Lower leg skin (tissue), 4 donors: Measurements from ENCODE around the gene PLBD2. TPM values are rescaled to one million over a fixed set of nuclear protein-coding genes. Genes with fewer than 3 reads are reported as not detected.

ENCODE experiments used
- DNase-seq, 2 donors: peaks; one replicate each; pipeline ENCODE4 v3.0.0-alpha.2; 2019; ENCODE audit warnings: low spot score in 2 of 2
- H3K4me3 ChIP-seq: fragments of 200-600 bp; sonication (generic); 2 replicates; pipeline ENCODE4 v1.5.1; 2017; ENCODE audit warnings: mild to moderate bottlenecking, low read depth; ENCODE audit not compliant: poor library complexity, severe bottlenecking
- POLR2A ChIP-seq, 2 donors: fragments of 450-650 bp; IDR thresholded peaks; one replicate each; pipeline ENCODE4 v1.6.1; 2016 to 2017; ENCODE audit warnings: antibody characterized with exemption in 2 of 2, mild to moderate bottlenecking in 1 of 2, moderate library complexity in 1 of 2
- WGBS, 2 donors: methylation state at CpG; one replicate each; pipeline ENCODE4 v1.1.5; 2018; 5-methylcytosine and 5-hydroxymethylcytosine counted together
- intact Hi-C: fragments of 100-400 bp; cut with DNase I; formaldehyde crosslinking; loops from one replicate; pipeline ENCODE4 v1.15.0; 2023; ENCODE audit warnings: low total_unique reads
- total RNA-seq, 4 donors: library from RNA; depleted of rRNA; stranded (reverse); fragments of >200 nt; gene quantifications; one replicate each; pipeline ENCODE4 v1.1.0, GENCODE V29; 2016
- TF ChIP-seq, protein P1 (sequence below), 3 donors: fragments of 450-650 bp; IDR thresholded peaks; one replicate each; pipeline ENCODE4 v1.5.1; 2016; ENCODE audit warnings: antibody characterized with exemption in 3 of 3, mild to moderate bottlenecking in 3 of 3, moderate library complexity in 2 of 3

PLBD2 gene
- total RNA-seq, 4 donors from 2014 or later: 18.9 to 41.2 (median 31.3) TPM

GRCh38 chr12:113364698-113365097 lies 6.3 kb downstream of the PLBD2 start:
- intact Hi-C loops: no loop called here
- H3K4me3 ChIP-seq: no peak overlapping the region
- TF ChIP-seq, protein P1, sequence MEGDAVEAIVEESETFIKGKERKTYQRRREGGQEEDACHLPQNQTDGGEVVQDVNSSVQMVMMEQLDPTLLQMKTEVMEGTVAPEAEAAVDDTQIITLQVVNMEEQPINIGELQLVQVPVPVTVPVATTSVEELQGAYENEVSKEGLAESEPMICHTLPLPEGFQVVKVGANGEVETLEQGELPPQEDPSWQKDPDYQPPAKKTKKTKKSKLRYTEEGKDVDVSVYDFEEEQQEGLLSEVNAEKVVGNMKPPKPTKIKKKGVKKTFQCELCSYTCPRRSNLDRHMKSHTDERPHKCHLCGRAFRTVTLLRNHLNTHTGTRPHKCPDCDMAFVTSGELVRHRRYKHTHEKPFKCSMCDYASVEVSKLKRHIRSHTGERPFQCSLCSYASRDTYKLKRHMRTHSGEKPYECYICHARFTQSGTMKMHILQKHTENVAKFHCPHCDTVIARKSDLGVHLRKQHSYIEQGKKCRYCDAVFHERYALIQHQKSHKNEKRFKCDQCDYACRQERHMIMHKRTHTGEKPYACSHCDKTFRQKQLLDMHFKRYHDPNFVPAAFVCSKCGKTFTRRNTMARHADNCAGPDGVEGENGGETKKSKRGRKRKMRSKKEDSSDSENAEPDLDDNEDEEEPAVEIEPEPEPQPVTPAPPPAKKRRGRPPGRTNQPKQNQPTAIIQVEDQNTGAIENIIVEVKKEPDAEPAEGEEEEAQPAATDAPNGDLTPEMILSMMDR (IDR thresholded peaks at IDR 0.05): no peak
- TF ChIP-seq POLR2A (IDR thresholded peaks at IDR 0.05): no peak
- no peak for DNase-seq
- 98% methylated on average over 5 of the region's 5 CpGs for WGBS, 2 donors

DNA sequence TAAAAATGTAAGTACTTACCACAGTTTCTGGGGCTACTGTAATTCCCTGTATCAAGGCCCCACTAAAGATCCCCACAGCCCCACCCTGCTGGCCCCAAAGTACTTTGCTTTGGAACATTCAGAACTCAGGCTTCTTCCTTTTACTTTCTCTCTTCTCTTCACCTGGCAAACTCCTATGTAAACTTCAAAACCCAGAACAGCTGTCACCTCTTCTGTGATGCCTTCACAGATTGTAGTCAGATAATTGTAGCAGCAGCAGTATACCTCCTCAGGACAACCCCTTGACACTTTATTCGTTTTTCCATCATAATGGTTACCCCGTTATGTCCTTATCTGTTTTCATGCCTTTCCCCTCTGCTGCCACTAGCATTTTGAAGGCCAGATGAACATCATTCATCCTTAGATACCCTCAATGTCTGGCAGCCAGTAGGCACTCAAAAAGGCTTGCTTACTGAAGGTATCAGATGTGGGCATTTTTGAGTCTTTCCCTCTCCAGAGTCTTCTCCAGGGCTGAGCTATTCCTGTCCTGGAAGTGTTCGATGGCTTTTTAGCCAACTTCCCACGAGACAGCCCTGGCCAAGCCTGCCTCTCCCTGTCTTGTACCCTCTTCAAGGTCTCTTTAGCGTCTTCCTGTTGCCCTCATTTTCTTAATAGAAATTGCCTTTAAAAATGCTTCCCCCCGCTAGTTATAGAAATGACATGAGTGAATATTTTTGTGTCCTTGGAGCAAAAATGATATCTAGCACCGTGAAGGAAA lies 7.4 kb downstream of the PLBD2 start:
- WGBS, 2 donors: 88 to 89% methylated on average over 7 of the region's 7 CpGs
- DNase-seq: no peak
- intact Hi-C loops: no loop called here
- H3K4me3 ChIP-seq: no peak overlapping the region
- TF ChIP-seq POLR2A (IDR thresholded peaks at IDR 0.05): no peak
- TF ChIP-seq, protein P1 (IDR thresholded peaks at IDR 0.05): no peak

DNA sequence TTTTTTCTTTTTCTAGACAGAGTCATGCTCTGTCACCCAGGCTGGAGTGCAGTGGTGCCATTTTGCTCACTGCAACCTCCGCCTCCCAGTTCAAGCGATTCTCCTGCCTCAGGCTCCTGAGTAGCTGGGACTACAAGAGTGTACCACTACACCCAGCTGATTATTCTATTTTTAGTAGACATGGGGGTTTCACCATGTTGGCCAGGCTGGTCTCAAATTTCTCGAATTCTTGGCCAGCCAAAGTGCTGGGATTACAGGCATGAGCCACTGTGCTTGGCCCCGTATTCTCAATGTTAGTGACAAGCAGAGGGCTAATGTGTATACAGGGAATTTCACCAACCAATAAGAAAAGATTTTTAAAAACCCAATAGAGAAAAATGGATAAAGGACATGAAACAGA lies 8.4 kb downstream of the PLBD2 start:
- intact Hi-C loops: no loop called here
- no peak for DNase-seq

GRCh38 chr12:113368331-113368730 lies 9.9 kb downstream of the PLBD2 start:
- WGBS, 2 donors: 92 to 93% methylated on average over 4 of the region's 4 CpGs
- no peak overlapping the region for H3K4me3 ChIP-seq
- no peak for DNase-seq
- intact Hi-C loops: no loop called here
- TF ChIP-seq, protein P1 (IDR thresholded peaks at IDR 0.05): no peak
- TF ChIP-seq POLR2A (IDR thresholded peaks at IDR 0.05): no peak

More for the DNA sequence above, 8.4 kb downstream of the PLBD2 start:
- H3K4me3 ChIP-seq: no peak overlapping the region
- 76 to 78% methylated on average over 4 of the region's 4 CpGs for WGBS, 2 donors
- TF ChIP-seq, protein P1 (IDR thresholded peaks at IDR 0.05): no peak
- no peak for TF ChIP-seq POLR2A (IDR thresholded peaks at IDR 0.05)

DNA sequence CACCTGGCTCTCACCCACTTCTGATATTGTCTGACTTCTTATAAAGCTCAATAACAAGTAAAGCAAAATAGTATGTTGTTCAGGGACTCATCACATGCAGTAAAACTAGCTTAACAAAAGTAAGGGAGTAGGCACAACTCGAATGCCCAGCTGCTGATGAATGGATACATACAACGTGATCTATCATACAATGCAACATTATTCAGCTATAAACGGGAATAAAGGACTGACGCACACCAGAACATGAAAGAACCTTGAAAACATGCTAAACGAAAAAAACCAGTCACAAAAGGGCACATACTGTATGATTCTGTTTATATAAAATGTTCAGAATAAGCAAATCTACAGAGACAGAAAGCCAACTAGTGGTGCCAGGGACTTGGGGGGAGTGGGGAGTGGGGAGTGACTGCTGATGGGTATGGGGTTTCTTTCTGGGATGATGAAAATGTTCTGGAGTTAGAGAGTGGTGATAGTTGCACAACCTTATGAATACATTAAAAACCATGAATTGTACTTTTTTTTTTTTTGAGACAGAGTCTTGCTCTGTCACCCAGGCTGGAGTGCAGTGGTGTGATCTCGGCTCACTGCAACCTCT lies 11.1 kb downstream of the PLBD2 start:
- no peak for TF ChIP-seq POLR2A (IDR thresholded peaks at IDR 0.05)
- TF ChIP-seq, protein P1 (IDR thresholded peaks at IDR 0.05): no peak
- no peak for DNase-seq
- H3K4me3 ChIP-seq: no peak overlapping the region
- intact Hi-C loops: no loop called here
- WGBS, 2 donors: 78 to 84% methylated on average over 6 of the region's 6 CpGs
